Islet precursor cell (in vitro differentiated cells): ENCODE measurements around the gene TAS2R40.
"Not testable (repeated sequence)": the region's sequence is repeated elsewhere in the genome, so short reads cannot be mapped to it uniquely, and the experiment has no call there.

ENCODE experiments used
- DNase-seq: peaks from one replicate; pipeline ENCODE4 v3.0.0-alpha.2; 2018

The TAS2R40 gene

DNA sequence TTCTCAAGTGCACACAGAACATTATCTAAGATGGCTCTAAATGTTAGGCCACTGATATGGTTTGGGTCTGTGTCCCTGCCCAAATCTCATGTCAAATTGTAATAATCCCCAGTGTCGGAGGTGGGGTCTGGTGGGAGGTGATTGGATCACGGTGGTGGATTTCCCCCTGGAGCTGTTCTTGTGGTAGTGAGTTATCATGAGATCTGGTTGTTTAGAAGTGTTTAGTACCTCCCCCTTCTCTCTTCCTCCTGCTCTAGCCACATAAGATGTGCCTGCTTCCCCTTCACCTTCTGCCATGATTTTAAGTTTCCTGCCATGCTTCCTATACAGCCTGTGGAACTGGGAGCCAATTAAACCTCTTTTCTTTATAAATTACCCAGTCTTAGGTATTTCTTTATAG lies 30.2 kb downstream of the TAS2R40 start:
- DNase-seq: no peak

DNA sequence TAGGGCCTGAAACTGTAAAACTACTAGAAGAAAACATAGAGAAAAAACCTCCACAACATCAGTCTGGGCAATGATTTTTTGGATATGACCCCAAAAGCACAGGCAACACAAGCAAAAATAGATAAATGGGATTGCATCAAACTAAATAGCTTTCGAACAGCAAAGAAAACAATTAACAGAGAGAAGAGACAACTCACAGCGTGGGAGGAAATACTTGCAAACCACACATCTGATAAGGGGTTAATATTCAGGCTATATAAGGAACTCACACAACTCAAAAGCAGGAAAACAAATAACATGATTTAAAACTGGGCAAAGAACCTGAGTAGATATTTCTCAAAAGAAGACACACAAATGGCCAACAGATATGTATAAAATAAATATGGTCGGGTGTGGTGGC lies 33.7 kb downstream of the TAS2R40 start:
- DNase-seq: no peak

DNA sequence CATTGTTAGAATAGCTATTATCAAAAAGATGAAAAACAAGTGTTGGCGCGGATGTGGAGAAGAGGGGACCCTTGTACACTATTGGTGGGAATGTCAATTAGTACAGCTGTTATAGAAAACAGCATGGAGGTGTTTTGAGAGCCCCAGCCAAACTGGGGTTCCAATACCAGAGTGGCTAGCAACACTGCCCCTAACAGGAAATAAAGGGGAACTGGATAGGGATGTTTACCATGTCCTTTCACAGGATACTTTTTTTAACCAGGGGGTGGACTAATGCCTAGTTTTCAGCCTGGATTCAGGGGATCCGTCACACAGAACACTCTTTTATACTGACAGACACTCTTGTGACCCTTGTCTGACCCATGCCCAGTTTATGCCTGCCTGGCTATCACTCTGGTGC lies 34.5 kb downstream of the TAS2R40 start:
- DNase-seq: no peak

DNA sequence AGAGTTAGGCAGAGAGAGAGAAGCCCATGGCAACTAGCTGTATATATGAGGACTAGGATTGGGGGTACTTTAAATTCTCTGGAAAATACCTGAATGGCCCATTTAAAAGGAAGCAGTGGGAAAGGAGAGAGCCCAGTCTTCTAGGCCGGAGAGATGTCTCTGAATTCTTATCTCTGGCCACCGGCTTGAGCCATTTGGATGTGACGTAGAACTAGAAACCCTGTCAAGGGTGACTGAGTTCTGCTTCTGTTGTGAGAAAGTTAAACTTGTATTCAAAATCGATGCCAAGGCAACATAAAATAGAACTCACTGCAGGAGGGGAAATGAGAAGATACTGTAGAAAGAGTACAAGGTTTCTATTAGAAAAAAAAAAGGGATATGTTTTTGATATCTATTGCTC lies 35.1 kb downstream of the TAS2R40 start:
- no peak for DNase-seq

DNA sequence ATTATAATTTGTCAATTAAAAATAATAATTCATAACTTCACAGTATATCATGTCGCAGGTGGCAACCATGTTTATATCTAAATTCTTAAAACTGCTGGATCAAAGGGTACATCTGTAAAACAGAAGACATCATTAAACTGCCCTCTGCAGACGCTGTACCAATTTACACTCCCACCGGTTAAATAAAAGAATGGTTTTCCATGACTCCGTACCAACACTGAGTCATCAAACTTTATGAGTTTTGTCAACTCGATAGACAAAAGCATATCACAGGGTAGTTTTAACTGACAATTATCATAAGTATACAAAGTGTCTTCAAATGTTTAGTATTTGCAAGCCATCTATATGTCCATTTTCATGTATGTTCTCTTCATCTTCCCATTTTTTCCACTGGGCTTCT lies 35.7 kb downstream of the TAS2R40 start:
- DNase-seq: no peak

DNA sequence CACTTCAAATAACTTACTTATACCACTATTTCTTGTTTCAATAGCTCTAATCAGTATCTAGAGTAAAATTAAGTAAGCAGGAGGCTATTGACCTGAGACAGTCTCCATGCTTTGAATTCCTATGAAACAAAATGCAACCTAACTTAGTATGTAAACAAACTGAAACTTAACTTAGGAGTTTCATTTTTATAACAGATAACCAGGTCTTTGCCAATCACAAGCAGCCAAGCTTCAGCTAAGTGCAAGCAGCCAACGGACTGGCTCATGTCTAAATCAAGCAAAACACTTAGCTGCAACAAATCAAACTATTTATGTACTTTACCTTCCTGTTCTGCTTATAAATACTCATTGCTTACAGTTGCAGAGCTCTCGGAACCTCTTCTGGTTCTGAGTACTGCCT lies 37.0 kb downstream of the TAS2R40 start:
- DNase-seq: no peak

DNA sequence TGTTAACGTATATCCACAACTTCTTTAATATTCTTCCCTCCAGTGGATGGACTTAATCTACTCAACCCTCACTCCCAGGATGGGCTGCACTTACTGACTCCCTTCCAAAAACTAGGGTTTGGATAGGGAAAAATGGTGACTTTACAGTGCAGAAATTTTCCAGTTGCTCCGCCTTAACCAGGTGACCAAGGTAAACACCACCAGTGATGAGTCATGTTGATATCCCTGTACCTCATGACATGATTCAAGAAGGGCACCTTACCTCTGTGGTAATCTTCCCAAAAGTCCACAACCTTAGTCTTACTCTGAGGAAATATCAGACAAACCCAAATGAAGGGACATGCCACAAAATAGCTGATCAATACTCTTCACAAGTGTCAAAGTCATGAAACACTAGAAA lies 37.9 kb downstream of the TAS2R40 start:
- no peak for DNase-seq

DNA sequence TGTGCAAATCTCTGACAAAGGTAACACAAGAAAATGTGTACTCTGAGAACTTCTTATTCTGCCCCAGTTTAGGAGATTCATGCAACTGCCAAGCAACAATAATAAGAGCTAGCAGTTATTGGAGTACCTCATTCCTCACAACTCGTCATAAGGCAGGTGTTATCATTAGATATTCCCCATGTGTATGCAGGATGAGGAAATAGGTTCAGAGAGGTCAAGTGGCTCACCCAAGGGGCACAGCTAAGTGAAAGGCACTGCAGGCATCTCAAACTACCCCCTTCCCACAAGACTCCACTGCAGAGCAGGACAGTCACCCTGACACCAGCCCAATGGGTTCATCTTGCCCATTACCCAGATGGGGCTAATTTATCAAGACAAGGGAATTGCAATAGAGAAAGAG lies 40.1 kb downstream of the TAS2R40 start:
- DNase-seq: no peak

DNA sequence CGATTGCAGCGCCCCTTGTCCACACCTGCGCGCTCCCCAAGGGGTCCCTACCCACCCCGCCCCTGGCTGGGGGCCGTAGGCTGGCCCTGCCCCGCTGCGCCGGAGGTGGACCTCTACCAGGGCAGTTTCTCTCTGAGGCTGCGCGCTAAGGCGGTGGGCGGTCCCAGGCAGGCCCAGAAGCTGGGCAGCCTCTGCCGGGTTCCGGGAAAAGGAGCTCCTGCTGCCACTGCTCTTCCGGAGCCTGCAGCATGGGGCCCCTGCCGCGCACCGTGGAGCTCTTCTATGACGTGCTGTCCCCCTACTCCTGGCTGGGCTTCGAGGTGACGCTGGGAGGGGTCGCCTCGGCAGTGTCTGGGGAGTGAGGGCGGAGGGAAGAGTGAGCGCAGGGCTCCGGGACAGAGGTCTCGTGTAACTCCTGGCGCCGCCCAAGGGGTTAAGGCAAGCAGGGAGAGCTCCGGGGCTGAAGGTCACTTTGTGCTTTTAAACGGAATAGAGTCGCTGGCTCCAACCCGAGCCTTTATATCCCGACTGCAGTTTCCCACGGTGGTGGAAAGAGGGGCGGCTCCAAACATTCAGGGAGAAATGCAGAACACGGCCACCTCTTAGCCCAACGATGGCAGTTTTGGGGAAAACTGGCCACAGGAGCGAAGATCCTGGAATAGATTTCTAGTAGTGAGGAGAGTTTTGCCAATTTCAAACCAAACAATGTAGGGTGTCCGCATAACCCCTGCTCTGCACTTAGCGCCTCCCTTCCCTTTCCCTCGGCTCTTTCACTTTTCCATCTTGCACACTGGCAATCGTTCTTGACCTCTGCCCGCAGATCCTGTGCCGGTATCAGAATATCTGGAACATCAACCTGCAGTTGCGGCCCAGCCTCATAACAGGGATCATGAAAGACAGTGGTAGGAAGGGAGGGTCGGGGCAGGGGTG lies 41.7 kb downstream of the TAS2R40 start, which contains the start of gene GSTK1:
GSTK1 (plus strand) TSS at position 176 of the 930 bp plus-strand sequence; CDS start at position 249, 73 bp downstream.
- DNase-seq: peak; percentile 90

DNA sequence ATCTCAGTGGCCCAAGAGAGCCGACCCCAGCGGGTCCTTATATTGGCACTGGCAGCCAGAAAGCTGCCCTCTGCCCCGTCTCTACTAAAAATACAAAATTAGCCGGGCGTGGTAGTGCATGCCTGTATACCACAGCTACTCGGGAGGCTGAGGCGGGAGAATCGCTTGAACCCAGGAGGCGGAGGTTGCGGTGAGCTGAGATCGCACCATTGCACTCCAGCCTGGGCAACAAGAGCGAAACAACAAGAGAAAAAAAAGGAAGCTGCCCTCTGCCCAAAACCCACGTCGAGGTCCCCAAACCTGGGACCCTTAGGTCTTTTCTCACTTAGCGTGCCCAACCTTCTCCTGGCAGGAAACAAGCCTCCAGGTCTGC lies 42.3 kb downstream of the TAS2R40 start:
- not testable (repeated sequence) for DNase-seq

DNA sequence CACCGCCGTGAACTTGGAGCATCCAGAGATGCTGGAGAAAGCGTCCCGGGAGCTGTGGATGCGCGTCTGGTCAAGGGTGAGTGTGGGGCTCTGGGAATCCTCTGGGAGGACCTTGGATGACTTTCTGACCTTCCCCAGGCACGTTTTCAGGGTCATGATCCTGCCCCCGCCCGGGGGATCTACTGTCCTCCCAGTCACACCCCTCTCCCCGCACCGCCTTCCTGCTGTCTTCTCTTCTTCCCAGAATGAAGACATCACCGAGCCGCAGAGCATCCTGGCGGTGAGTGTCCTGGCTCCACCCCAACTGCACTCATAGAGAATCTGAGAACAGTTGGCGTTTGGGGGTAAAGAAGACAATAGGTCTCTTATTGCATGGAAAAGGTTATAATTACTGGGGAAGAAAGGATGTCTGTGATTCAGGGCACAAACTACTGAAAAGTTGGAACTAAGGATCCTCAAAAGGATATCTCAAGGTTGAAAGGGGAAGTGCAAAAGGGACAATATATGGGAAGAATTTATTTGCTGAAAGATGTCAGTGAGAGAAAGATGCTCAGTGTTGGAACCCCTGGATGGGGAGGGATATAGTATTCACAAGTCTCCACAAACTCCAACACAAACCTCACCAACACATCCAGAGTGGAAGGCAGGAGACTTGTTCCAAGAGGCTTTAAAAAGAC lies 43.3 kb downstream of the TAS2R40 start:
- no peak for DNase-seq

DNA sequence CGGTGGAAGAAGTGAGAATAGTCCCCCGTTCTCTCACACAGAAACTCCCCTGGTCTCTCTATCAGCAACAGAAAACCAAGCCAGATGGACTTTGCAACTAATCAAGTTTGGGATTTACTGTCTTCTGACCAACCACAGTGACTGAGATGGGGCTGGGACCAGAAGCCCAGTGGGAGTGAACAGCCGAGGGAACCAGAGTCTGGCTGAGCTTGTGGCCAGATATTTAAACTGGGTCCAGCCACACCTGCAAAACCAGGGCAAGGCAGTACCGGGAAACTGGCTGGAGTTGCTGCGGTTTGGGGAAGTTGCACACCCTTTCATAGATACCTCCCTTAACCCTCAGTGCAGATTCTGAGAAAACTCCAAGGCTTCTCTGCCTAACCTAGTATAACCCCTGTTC lies 47.4 kb downstream of the TAS2R40 start:
- no peak for DNase-seq

DNA sequence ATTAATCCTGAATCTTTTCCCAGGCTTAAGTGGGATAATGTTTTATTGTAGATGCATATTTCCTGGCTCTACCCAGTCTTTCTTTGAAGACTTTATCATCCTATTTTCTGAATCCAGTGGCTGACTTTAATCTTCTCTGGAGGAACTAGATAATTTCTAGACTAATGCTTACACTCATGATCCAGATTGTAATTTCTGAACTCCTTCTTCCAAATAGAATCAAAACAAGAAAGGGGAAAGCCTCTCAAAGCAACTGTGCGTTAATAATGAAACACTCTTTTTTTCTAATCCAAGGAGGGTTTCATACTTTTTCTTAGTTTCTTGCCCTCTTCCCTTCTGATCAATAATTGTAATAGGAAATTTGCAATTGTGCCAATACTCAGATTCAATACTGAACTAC lies 49.4 kb downstream of the TAS2R40 start:
- DNase-seq: no peak
